OCI-LY1 (cell line): Measurements from ENCODE around the gene KCTD5.

ENCODE experiments used
- H2AFZ ChIP-seq: fragments of 200-600 bp; sonication (generic), shearing (Covaris generic); 2 replicates; pipeline ENCODE4 v1.6.0; 2014; ENCODE audit warnings: antibody characterized with exemption, mild to moderate bottlenecking, low read length
- H3F3A ChIP-seq: fragments of 200-600 bp; sonication (generic), shearing (Covaris generic); 2 replicates; pipeline ENCODE4 v1.6.0; 2014; ENCODE audit warnings: mild to moderate bottlenecking, antibody characterized with exemption, low read length, moderate library complexity; ENCODE audit not compliant: insufficient read depth
- H3K27ac ChIP-seq: fragments of 200-600 bp; sonication (generic); 2 replicates; pipeline ENCODE4 v1.5.1; 2014; ENCODE audit warnings: low read length, mixed run types, mild to moderate bottlenecking, low read depth; ENCODE audit not compliant: poor library complexity, severe bottlenecking
- H3K27me3 ChIP-seq: fragments of 200-600 bp; sonication (generic); 2 replicates; pipeline ENCODE4 v1.6.0; 2014; ENCODE audit warnings: antibody characterized with exemption, mild to moderate bottlenecking, low read length, moderate library complexity; ENCODE audit not compliant: insufficient read depth
- H3K36me3 ChIP-seq: fragments of 200-600 bp; sonication (generic); 2 replicates; pipeline ENCODE4 v1.6.1; 2014; ENCODE audit warnings: mild to moderate bottlenecking, antibody characterized with exemption, low read length, moderate library complexity, mixed read lengths; ENCODE audit not compliant: insufficient read depth
- H3K4me1 ChIP-seq: fragments of 200-600 bp; sonication (generic); 2 replicates; pipeline ENCODE4 v1.5.1; 2014; ENCODE audit warnings: mild to moderate bottlenecking, low read length, moderate library complexity; ENCODE audit not compliant: insufficient read depth, severe bottlenecking
- H3K4me2 ChIP-seq: fragments of 200-600 bp; sonication (generic), shearing (Covaris generic); 2 replicates; pipeline ENCODE4 v1.6.1; 2014; ENCODE audit warnings: low read length
- H3K4me3 ChIP-seq: fragments of 200-600 bp; sonication (generic); 2 replicates; pipeline ENCODE4 v1.5.1; 2014; ENCODE audit warnings: low read length, low read depth, mild to moderate bottlenecking, mixed read lengths; ENCODE audit not compliant: poor library complexity, severe bottlenecking
- H3K79me2 ChIP-seq: fragments of 200-600 bp; shearing (Covaris generic); 2 replicates; pipeline ENCODE4 v1.6.1; 2016; ENCODE audit warnings: mixed run types, low read length, mixed read lengths; ENCODE audit not compliant: insufficient read depth
- H3K9ac ChIP-seq: fragments of 200-600 bp; sonication (generic), shearing (Covaris generic); 2 replicates; pipeline ENCODE4 v1.6.1; 2014; ENCODE audit warnings: mild to moderate bottlenecking, low read length, mixed read lengths
- H3K9me2 ChIP-seq: fragments of 200-600 bp; sonication (generic), shearing (Covaris generic); 2 replicates; pipeline ENCODE4 v1.6.1; 2014; ENCODE audit warnings: low read depth, mild to moderate bottlenecking, low read length, mixed read lengths
- H3K9me3 ChIP-seq: fragments of 200-600 bp; shearing (Covaris generic); 2 replicates; pipeline ENCODE4 v1.6.1; 2014; ENCODE audit warnings: low read length, mixed read lengths
- H4K20me1 ChIP-seq: fragments of 200-600 bp; sonication (generic), shearing (Covaris generic); 2 replicates; pipeline ENCODE4 v1.6.0; 2016; ENCODE audit warnings: mild to moderate bottlenecking, low read length; ENCODE audit not compliant: insufficient read depth
- EZH2 ChIP-seq: fragments of 200-600 bp; sonication (generic), shearing (Covaris generic); IDR thresholded peaks from 2 replicates; pipeline ENCODE4 v1.8.0; 2017; ENCODE audit warnings: borderline replicate concordance, mixed run types, mild to moderate bottlenecking, antibody characterized with exemption, low read length, moderate library complexity, mixed read lengths
- TF ChIP-seq, protein P1 (sequence below): fragments of 200-600 bp; sonication (generic), shearing (Covaris generic); IDR thresholded peaks from 2 replicates; pipeline ENCODE4 v1.5.1; 2017; ENCODE audit warnings: mild to moderate bottlenecking, antibody characterized with exemption, low read length, moderate library complexity, mixed read lengths

KCTD5 gene

DNA sequence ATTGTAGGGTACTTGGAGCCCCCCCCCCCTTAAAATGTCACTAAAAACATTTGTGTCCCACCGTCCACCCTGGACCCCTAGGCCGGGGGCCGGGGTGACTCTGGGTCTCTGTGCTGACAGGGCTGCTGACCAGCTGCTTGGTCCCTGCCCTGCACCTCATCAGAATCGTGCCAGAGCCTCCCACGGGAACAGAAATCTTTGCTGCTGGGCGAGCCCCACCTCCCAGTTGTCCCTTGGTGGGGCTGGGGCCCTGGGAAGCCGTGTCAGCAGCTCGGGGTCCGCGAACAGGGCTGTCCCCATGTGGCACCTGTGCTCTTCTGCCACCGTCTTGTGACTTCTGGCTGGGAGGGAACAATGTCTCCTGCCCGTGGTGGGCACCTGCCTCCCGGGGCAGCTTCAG is 18.5 kb downstream of the KCTD5 start:
- no peak overlapping the region for H3K4me2 ChIP-seq
- peaks cover 21% of the 10 kb centered on the region; the same call in 1 of the 2 replicates for H3K36me3 ChIP-seq
- no peak overlapping the region for H3K9ac ChIP-seq
- H3K9me3 ChIP-seq = no peaks in the 10 kb centered on the region
- TF ChIP-seq EZH2 = no peak
- H2AFZ ChIP-seq = no peak overlapping the region
- H3K27ac ChIP-seq = no peak overlapping the region
- H4K20me1 ChIP-seq = no peaks in the 10 kb centered on the region
- H3K4me3 ChIP-seq = no peak overlapping the region
- no peaks in the 10 kb centered on the region for H3K9me2 ChIP-seq
- no peaks in the 10 kb centered on the region for H3F3A ChIP-seq
- no peaks in the 10 kb centered on the region for H3K79me2 ChIP-seq
- H3K27me3 ChIP-seq = no peaks in the 10 kb centered on the region
- H3K4me1 ChIP-seq = no peaks in the 10 kb centered on the region

DNA sequence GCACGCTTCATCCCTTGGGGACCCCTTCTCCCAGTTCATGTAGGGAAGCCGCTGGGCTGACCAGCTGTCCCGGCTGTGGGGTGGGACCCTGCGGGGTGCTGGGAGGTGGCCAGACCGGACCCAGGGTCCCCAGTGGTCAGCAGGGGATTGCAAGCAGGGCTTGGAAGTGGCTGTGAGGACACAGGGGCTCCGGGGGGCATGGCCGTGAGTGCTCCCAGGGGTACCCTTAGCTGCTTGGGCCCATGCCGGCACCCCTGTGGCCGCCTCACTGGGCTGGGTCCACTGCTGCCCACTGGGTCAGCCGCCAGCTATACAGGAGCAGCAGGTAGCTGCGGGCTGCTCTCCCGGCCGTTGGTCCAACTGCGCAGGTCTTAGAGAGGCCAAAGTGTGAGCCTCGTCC is 18.9 kb downstream of the KCTD5 start:
- no peak for TF ChIP-seq EZH2
- Histone ChIP-seq H3K9me3 (no peaks in the 10 kb centered on the region), H3K4me1 (no peaks in the 10 kb centered on the region), H3K36me3 (peaks cover 21% of the 10 kb centered on the region; the same call in 1 of the 2 replicates), H2AFZ (no peak overlapping the region), H3K79me2 (no peaks in the 10 kb centered on the region), H3K27me3 (no peaks in the 10 kb centered on the region), H3F3A (no peaks in the 10 kb centered on the region), H3K9me2 (no peaks in the 10 kb centered on the region), H3K4me3 (no peak overlapping the region), H3K27ac (no peak overlapping the region), H3K4me2 (no peak overlapping the region), H3K9ac (no peak overlapping the region), H4K20me1 (no peaks in the 10 kb centered on the region)

DNA sequence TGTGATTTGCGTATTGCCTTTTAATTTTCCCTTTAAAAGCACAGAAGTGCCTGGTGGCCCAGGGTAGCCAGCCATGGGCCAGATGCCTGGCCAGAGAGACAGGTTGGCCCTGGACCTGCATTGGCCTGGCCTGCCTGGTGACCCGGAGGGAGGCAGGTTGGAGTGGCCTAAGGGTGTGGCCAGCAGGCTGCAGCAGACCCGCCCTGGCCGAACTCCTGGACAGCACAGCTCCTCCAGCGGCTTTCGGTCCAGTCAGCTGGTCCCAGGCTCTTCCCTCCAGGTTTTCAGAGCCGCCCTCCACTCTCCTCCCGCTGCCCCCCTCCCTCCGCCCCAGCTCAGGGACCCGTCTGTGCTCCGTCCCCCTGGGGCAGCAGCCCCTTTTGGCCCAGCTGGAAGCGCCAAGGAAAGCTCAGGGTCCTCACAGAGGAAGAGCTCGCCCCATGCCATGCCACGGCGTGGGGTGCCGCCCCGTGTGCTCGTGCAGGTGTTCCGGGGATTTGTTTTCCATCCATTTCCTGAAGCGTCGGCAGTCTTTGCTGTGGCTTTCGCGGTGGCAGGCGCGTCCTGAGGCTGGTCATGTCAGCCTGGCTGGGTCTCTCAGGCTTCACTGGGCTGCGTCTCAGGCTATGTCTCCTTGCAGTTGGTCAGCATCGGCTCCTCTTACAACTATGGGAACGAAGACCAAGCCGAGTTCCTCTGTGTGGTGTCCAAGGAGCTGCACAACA is 19.6 kb downstream of the KCTD5 start:
- H3K9me2 ChIP-seq = no peaks in the 10 kb centered on the region
- H3K4me3 ChIP-seq = no peak overlapping the region
- TF ChIP-seq, protein P1, sequence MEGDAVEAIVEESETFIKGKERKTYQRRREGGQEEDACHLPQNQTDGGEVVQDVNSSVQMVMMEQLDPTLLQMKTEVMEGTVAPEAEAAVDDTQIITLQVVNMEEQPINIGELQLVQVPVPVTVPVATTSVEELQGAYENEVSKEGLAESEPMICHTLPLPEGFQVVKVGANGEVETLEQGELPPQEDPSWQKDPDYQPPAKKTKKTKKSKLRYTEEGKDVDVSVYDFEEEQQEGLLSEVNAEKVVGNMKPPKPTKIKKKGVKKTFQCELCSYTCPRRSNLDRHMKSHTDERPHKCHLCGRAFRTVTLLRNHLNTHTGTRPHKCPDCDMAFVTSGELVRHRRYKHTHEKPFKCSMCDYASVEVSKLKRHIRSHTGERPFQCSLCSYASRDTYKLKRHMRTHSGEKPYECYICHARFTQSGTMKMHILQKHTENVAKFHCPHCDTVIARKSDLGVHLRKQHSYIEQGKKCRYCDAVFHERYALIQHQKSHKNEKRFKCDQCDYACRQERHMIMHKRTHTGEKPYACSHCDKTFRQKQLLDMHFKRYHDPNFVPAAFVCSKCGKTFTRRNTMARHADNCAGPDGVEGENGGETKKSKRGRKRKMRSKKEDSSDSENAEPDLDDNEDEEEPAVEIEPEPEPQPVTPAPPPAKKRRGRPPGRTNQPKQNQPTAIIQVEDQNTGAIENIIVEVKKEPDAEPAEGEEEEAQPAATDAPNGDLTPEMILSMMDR = no peak
- TF ChIP-seq EZH2 = no peak
- no peaks in the 10 kb centered on the region for H3K79me2 ChIP-seq
- no peak overlapping the region for H2AFZ ChIP-seq
- H3K9ac ChIP-seq = no peak overlapping the region
- peaks cover 21% of the 10 kb centered on the region; the same call in 1 of the 2 replicates for H3K36me3 ChIP-seq
- H3K27ac ChIP-seq = no peak overlapping the region
- H3K27me3 ChIP-seq = no peaks in the 10 kb centered on the region
- H4K20me1 ChIP-seq = no peaks in the 10 kb centered on the region
- H3K4me2 ChIP-seq = no peak overlapping the region
- no peaks in the 10 kb centered on the region for H3F3A ChIP-seq
- no peaks in the 10 kb centered on the region for H3K9me3 ChIP-seq
- no peaks in the 10 kb centered on the region for H3K4me1 ChIP-seq

DNA sequence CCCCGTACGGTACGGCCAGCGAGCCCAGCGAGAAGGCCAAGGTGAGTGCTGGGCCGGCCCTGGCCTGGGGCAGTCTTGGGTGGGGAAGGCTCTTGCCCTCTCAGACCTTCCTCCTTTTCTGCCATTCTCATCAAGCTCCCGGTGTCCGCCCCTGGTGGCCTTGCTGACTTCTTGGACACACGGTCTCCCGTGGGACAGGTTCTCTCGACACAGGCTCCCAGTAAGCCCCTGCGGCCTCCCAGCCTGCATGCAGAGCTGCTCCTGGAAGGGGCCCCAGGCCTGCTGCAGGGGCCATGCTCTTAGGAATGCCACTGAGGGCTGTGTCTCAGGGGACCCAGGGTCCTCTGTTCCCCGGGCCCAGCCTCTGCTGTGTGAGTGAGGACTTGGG is 20.1 kb downstream of the KCTD5 start:
- TF ChIP-seq, protein P1 = no peak
- TF ChIP-seq EZH2 = no peak
- no peaks in the 10 kb centered on the region for H3K79me2 ChIP-seq
- no peak overlapping the region for H3K27ac ChIP-seq
- H3K4me2 ChIP-seq = no peak overlapping the region
- no peak overlapping the region for H2AFZ ChIP-seq
- H3K9ac ChIP-seq = no peak overlapping the region
- H3K4me3 ChIP-seq = no peak overlapping the region
- H4K20me1 ChIP-seq = no peaks in the 10 kb centered on the region
- H3F3A ChIP-seq = no peaks in the 10 kb centered on the region
- no peaks in the 10 kb centered on the region for H3K27me3 ChIP-seq
- H3K4me1 ChIP-seq = no peaks in the 10 kb centered on the region
- no peaks in the 10 kb centered on the region for H3K9me2 ChIP-seq
- peaks cover 24% of the 10 kb centered on the region; the same call in 1 of the 2 replicates for H3K36me3 ChIP-seq
- no peaks in the 10 kb centered on the region for H3K9me3 ChIP-seq
